Endothelial cell of umbilical vein (primary cell): ENCODE data around the gene GIMAP6.

Experiments
- EZH2 ChIP-seq: IDR thresholded peaks from 2 replicates; pipeline ENCODE4 v1.6.1; 2012; ENCODE audit warnings: borderline replicate concordance, low read depth, mild to moderate bottlenecking, moderate library complexity, low read length, inconsistent platforms; ENCODE audit not compliant: severe bottlenecking
- JUN ChIP-seq: IDR thresholded peaks from 2 replicates; pipeline ENCODE4 v1.6.1; 2011; ENCODE audit warnings: borderline replicate concordance, low read depth; ENCODE audit not compliant: insufficient read length, insufficient read depth
- POLR2A ChIP-seq: IDR thresholded peaks from 2 replicates; pipeline ENCODE4 v1.6.1; 2012; ENCODE audit warnings: low read depth, mild to moderate bottlenecking, control low read depth, low read length
- POLR2AphosphoS5 ChIP-seq: IDR thresholded peaks from 2 replicates; pipeline ENCODE4 v1.6.1; 2012; ENCODE audit warnings: low read depth, mild to moderate bottlenecking, control low read depth, low read length, moderate library complexity; ENCODE audit not compliant: insufficient read depth
- TF ChIP-seq, protein P1 (sequence below), 2 donors: IDR thresholded peaks; 1 replicate in 1 of 2; 2 replicates in 1 of 2; pipeline ENCODE4 v1.5.1; 2011; ENCODE audit warnings: low read length in 2 of 2, mild to moderate bottlenecking in 2 of 2, moderate library complexity in 2 of 2, control low read depth in 1 of 2, inconsistent platforms in 1 of 2, low read depth in 1 of 2; ENCODE audit not compliant: insufficient read depth in 1 of 2; ENCODE audit errors: extremely low read depth in 1 of 2

DNA sequence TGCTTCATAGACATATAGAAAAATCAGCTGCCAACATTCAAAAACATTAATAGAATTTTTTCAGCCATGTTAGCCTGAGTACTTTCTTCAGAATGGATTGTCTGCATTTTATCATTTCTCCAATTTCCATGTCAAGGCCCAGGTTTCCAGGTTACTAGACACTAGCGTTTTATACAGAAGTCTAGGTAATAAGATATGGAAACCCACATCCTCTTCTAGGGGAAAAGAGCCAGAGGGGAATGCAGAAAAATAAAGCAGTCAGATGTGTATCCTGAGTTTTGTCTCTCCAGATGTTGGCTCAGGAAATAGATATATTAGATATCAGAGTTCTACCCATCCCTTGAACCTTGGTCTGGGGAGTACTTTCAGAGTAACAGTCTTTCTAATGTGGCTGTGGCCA, 44.6 kb downstream of the GIMAP6 start:
- TF ChIP-seq POLR2A (no peak), POLR2AphosphoS5 (no peak), JUN (no peak), EZH2 (no peak)
- TF ChIP-seq, protein P1, sequence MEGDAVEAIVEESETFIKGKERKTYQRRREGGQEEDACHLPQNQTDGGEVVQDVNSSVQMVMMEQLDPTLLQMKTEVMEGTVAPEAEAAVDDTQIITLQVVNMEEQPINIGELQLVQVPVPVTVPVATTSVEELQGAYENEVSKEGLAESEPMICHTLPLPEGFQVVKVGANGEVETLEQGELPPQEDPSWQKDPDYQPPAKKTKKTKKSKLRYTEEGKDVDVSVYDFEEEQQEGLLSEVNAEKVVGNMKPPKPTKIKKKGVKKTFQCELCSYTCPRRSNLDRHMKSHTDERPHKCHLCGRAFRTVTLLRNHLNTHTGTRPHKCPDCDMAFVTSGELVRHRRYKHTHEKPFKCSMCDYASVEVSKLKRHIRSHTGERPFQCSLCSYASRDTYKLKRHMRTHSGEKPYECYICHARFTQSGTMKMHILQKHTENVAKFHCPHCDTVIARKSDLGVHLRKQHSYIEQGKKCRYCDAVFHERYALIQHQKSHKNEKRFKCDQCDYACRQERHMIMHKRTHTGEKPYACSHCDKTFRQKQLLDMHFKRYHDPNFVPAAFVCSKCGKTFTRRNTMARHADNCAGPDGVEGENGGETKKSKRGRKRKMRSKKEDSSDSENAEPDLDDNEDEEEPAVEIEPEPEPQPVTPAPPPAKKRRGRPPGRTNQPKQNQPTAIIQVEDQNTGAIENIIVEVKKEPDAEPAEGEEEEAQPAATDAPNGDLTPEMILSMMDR (IDR thresholded peaks at IDR 0.05; ENCODE audit: extremely low read depth in 1 of 2, insufficient read depth in 1 of 2, low read depth in 1 of 2, low read length in 2 of 2), result no peak
